ENCODE measurements around the gene TPM1.

GRCh38 chr15:63050731-63051155, 8.2 kb downstream of the TPM1 start:
- TF ChIP-seq POLR2AphosphoS5 (IDR thresholded peaks at IDR 0.05; ENCODE audit: low read depth, low read length) (no peak; the same call in 1 of the 2 replicates), SIN3A (IDR thresholded peaks at IDR 0.05; ENCODE audit: borderline replicate concordance, low read depth, low read length) (no peak), CHD2 (IDR thresholded peaks at IDR 0.05; ENCODE audit: low read length, partially characterized antibody) (no peak), TCF12 (IDR thresholded peaks at IDR 0.05) (peak; percentile 44), CTCF (IDR thresholded peaks at IDR 0.05) (no peak), EP300 (IDR thresholded peaks at IDR 0.05; ENCODE audit: borderline replicate concordance in 1 of 2, low read depth in 1 of 2, low read length in 1 of 2) (peak in 1 of 2 experiments; percentile 23; a peak in 1 of 4 replicates), SMC3 (IDR thresholded peaks at IDR 0.05; ENCODE audit: low read depth, low read length) (no peak), USF1 (IDR thresholded peaks at IDR 0.05; ENCODE audit: borderline replicate concordance, low read depth) (no peak), NFIC (IDR thresholded peaks at IDR 0.05; ENCODE audit: borderline replicate concordance) (peak; percentile 73; the same call in 1 of the 2 replicates), JUND (IDR thresholded peaks at IDR 0.05) (no peak), EZH2phosphoT487 (IDR thresholded peaks at IDR 0.05; ENCODE audit: borderline replicate concordance, low read depth) (no peak), REST (IDR thresholded peaks at IDR 0.05; ENCODE audit: low read depth, low read length) (no peak), YY1 (IDR thresholded peaks at IDR 0.05; ENCODE audit: low read depth) (no peak), FOXJ3 (CRISPR knock-in tag; IDR thresholded peaks at IDR 0.05) (no peak)
